ENCODE data around the gene TIGD1.

DNA sequence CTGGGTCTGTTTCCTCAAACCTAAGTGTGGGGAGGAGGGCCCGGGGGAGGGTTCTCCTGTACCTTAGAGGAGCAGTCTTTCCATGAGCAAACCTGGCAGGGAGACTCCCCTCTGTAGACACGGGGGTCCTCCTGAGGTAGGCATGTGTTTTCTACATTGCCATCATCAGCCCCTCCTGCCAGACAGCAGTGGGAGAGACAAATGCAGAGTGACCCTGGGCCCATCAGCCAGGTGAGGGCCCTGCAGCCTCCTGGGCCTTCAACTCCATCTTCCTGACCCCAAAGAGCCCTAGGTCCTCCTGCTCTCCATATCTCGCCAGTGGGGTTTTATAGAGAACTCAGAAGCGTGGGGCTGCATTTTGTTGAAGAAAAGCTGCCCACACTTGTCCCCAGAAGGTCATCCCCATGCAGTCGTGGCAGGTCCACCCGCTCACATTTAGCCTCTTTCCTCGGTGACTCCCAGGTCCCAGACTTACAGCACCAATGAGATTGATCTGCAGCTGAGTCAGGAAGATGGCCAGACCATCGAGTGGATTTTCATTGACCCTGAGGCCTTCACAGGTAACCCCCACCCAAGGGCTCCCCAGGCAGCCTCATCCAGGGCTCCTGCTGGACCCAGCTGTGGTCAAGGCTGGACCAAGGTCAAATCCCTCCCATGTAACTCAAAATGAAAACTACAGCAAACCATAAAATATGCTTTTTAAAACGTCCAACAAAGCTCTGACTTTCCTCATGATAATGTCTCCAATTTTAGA lies 8.2 kb downstream of the TIGD1 start:
- TF ChIP-seq, protein P1, sequence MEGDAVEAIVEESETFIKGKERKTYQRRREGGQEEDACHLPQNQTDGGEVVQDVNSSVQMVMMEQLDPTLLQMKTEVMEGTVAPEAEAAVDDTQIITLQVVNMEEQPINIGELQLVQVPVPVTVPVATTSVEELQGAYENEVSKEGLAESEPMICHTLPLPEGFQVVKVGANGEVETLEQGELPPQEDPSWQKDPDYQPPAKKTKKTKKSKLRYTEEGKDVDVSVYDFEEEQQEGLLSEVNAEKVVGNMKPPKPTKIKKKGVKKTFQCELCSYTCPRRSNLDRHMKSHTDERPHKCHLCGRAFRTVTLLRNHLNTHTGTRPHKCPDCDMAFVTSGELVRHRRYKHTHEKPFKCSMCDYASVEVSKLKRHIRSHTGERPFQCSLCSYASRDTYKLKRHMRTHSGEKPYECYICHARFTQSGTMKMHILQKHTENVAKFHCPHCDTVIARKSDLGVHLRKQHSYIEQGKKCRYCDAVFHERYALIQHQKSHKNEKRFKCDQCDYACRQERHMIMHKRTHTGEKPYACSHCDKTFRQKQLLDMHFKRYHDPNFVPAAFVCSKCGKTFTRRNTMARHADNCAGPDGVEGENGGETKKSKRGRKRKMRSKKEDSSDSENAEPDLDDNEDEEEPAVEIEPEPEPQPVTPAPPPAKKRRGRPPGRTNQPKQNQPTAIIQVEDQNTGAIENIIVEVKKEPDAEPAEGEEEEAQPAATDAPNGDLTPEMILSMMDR (conservative IDR thresholded peaks at IDR 0.05; ENCODE audit: low read depth, low read length): no peak
- TF ChIP-seq EZH2 (IDR thresholded peaks at IDR 0.05; ENCODE audit: borderline replicate concordance, low read depth, low read length, poor library complexity, severe bottlenecking): no peak
